ENCODE results near the gene PTPRK.

GRCh38 chr6:127954082-127954481 lies 566.3 kb downstream of the PTPRK start:
- TF ChIP-seq, protein P1, sequence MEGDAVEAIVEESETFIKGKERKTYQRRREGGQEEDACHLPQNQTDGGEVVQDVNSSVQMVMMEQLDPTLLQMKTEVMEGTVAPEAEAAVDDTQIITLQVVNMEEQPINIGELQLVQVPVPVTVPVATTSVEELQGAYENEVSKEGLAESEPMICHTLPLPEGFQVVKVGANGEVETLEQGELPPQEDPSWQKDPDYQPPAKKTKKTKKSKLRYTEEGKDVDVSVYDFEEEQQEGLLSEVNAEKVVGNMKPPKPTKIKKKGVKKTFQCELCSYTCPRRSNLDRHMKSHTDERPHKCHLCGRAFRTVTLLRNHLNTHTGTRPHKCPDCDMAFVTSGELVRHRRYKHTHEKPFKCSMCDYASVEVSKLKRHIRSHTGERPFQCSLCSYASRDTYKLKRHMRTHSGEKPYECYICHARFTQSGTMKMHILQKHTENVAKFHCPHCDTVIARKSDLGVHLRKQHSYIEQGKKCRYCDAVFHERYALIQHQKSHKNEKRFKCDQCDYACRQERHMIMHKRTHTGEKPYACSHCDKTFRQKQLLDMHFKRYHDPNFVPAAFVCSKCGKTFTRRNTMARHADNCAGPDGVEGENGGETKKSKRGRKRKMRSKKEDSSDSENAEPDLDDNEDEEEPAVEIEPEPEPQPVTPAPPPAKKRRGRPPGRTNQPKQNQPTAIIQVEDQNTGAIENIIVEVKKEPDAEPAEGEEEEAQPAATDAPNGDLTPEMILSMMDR (conservative IDR thresholded peaks at IDR 0.05; ENCODE audit: low read depth in 2 of 2): no peak
- TF ChIP-seq POLR2AphosphoS5 (IDR thresholded peaks at IDR 0.05; ENCODE audit: low read depth): no peak
- no peak for TF ChIP-seq EZH2 (IDR thresholded peaks at IDR 0.05; ENCODE audit: low read depth, unreplicated experiment)
- TF ChIP-seq EZH2phosphoT487 (IDR thresholded peaks at IDR 0.05; ENCODE audit: unreplicated experiment): no peak
- no peak for TF ChIP-seq ZNF114 (CRISPR knock-in tag; IDR thresholded peaks at IDR 0.05)
- no peak for TF ChIP-seq JUNB (IDR thresholded peaks at IDR 0.05; ENCODE audit: unreplicated experiment)
- no peak for TF ChIP-seq ZNF331 (CRISPR knock-in tag; IDR thresholded peaks at IDR 0.05; ENCODE audit: low read depth)
- TF ChIP-seq CREB1 (CRISPR knock-in tag; IDR thresholded peaks at IDR 0.05; ENCODE audit: low read depth): no peak
